GM18858 (cell line): ENCODE results near the gene SLC9A1.

Experiments used
- ATAC-seq: cut with Tn5 transposase; IDR thresholded peaks from one replicate; pipeline ENCODE4 v1.9.1; 2021; ENCODE audit not compliant: unreplicated experiment

The SLC9A1 gene

DNA sequence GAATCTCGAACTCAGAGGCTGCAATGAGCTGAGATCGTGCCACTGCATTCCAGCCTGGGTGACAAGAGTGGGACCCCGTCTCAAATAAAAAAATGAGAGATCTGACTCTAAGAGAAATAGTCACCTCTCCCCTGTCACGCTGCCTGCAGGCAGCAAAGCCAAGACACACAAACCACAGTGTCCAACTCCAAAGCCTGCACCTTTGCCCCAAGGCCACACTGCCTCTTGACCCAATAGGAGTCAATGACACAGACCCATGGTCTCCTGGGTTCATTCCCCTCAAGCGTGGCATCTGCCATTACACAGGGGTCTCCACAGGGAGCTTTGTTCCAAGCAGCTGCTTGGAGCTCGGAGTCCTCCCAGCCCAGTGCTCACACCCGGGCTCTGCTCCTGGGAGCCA lies 46.3 kb downstream of the SLC9A1 start:
- ATAC-seq: no peak

DNA sequence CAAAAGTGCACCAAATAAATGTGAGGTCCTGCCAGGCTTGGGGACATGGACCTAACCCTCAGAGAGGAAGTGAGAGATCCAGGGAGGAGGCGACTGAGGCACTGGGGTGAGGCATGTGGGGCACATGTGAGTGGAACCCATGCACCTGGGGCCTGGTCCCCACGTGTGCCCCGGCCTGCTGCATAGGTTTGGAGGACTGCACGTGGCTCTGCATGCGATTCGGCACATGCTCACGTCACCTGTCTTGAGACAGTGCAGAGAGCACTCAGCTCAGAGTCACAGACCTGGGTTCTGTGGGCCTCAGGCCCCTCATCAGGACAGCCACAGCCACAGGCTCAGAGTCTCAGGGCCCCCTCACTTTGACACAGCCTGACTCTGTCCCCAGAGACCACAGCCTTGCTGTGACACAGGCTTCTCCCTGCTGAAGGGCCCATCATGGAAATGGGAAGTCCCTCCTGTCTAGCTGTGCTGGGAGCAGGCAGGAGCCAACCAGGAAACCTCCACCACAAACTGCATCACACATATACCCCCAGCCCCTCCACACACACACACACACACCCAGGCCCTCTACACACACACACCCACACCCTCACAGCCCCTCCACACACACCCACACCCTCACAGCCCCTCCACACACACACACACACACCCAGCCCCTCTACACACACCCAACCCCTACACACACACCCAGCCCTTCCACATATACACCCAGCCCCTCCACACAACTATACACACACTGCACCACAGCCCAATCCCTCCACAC lies 48.2 kb downstream of the SLC9A1 start:
- peak; percentile 35 for ATAC-seq

- no peak for ATAC-seq
Measured at GRCh38 chr1:27105018-27105417, 49.9 kb downstream of the SLC9A1 start.

GRCh38 chr1:27103498-27103897 lies 51.4 kb downstream of the SLC9A1 start:
- no peak for ATAC-seq

GRCh38 chr1:27102707-27103468 lies 52.0 kb downstream of the SLC9A1 start:
- no peak for ATAC-seq

GRCh38 chr1:27102134-27102706 lies 52.7 kb downstream of the SLC9A1 start:
- ATAC-seq: no peak

DNA sequence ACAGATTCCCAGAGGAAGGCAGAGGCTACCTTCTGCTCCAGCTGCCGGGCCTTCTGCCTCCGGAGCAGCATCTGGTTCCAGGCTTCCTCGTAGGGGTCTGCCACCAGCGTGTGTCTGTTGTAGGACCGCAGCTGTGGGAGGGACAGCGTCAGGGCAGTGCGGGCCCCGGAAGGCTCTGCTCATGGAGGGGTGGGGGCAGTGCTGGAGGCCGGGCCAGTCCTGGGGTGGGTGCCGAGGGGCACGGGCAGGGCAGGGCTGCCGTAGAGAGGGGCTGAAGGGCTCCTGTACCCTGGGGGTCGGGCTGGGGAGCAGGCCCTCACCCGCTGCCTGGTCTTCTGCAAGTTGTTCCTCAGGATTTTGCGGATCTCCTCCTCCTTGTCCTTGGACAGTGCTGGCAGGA lies 53.2 kb downstream of the SLC9A1 start:
- ATAC-seq: no peak

GRCh38 chr1:27101054-27101491 lies 53.9 kb downstream of the SLC9A1 start:
- ATAC-seq: no peak

GRCh38 chr1:27100335-27101053 lies 54.4 kb downstream of the SLC9A1 start:
- no peak for ATAC-seq

GRCh38 chr1:27099587-27100334 lies 55.2 kb downstream of the SLC9A1 start:
- ATAC-seq: no peak

DNA sequence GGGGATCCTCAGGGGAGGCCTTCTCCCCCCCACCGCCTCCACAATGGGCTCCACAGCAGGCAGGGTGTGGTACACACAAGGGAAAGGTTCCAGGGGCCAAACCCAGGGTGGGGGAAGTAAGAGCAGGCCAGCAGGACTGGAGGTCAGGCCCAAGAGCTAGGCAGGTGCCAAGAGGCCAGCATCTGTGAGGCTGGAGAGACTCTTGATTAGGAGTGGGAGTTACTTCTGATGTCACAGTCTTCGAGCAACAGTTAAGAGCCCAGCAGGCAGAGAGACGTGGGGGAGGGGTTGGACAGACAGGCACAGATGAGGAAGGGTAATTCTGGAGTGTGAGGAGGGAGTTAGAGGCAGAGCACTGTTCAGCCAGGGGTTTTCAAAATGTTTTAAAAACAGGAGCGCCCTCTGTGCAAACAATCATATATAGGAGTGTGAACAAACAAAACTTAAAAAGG lies 55.8 kb downstream of the SLC9A1 start:
- no peak for ATAC-seq

DNA sequence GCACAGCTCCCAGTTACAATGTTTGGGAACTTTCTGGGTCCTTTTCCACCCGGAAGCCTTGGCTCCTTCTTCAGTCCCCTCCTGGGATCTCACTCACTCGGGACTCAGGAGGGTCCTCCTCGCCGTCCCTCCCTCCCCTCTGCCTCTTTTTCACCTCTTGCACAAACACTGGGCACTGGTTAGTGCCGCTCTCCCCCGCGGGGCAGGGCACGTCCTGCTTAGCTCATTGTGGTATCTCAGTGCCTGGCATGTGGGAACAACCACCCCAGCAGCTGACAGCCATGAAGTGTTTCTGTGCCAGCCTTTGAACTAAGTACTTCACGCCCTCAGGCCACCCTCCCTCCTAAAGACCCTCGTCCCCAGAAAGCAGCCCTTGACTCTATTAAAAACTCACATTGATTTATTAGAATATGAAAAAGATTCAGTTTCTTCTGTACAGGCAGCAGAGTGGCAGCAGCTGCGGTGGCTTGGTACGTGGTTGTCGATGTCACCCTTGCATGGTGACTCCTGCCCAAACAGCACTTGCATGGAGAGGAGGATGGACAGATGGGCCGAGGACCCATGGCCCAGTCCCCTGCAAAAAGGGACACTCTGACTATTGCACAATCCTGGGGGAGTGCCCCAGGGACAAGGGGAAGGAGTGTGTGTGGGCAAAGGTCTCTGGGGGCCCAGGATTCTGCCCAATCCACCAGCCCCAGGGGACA lies 56.3 kb downstream of the SLC9A1 start:
- ATAC-seq: no peak

DNA sequence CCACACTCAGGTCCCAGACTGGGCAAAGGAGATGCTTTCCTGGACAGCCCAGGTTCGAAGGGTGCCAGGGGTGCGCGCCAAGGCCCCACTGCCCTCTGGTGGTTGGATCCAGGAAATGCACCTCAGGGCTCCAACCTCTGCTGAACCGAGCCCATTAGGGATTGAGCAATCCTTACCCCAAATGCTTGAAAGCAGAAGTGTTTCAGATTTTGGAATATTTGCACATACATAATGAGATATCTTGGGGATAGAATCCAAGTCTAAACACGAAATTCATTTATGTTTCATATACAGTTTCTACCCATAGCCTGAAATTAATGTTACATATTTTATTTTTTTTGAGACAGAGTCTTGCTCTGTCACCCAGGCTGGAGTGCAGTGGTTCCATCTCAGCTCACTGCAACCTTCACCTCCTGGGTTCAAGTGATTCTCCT lies 57.4 kb downstream of the SLC9A1 start:
- ATAC-seq: no peak

- ATAC-seq: no peak
Measured at GRCh38 chr1:27095576-27095975, 59.3 kb downstream of the SLC9A1 start.

- no peak for ATAC-seq
Measured at GRCh38 chr1:27092888-27093287, 62.0 kb downstream of the SLC9A1 start.

DNA sequence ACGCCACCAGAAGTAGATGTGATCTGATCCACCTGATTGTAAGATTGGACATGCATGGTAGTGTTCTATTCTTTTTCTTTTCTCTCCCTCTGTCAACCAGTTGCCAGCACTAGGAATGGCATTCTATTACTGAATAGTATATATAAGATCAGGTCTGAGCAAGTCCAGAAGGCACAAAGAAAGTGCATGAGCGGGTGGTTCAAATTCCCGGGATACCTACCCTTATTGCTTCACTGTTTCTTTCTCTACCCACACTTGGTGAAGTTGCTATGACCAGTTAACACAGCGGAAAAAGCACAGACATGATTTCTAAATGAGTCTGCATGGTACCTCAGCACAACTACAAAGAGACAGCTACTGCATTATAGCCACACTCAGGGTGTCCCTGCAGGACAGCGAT lies 64.0 kb downstream of the SLC9A1 start:
- no peak for ATAC-seq

- ATAC-seq: no peak
Measured at GRCh38 chr1:27087371-27088220, 67.3 kb downstream of the SLC9A1 start.

DNA sequence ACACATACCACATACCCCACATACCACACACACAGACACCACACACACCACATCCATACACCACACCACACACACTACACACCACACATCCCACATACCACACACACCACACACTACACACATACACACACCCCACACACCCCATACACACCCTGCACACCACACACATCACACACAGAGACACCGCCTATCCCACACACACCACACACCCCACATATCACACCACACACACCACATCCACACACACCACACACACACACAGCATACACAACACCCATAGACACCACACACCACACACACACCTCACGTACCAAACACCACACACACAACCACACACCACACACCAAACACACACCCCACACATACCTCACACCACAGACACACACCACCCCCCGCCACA lies 68.3 kb downstream of the SLC9A1 start:
- ATAC-seq: no peak

DNA sequence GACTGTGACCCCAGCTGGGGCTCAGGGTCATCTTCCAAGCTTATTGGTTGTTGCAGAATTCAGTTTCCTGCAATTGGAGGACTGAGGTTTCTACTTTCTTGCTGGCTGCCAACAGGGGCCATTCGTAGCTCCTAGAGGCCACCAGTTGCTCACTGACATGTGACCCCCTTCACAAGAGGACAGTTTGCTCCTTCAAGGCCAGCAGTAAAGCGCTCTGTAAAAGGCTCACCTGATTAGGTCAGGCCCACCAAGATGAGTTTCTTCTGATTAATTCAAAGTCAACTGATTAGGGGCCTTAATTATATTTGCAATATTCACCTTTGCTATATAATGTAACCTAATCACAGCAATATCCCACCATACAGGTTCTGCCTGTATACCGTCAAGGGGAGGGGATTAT lies 68.9 kb downstream of the SLC9A1 start:
- no peak for ATAC-seq
